HG03565 (cell line): ENCODE data around the gene SEMA3F.

Experiments used
- ATAC-seq: cut with Tn5 transposase; IDR thresholded peaks from one replicate; pipeline ENCODE4 v1.9.1; 2021; ENCODE audit warnings: mild to moderate bottlenecking, moderate library complexity; ENCODE audit not compliant: unreplicated experiment

SEMA3F gene

DNA sequence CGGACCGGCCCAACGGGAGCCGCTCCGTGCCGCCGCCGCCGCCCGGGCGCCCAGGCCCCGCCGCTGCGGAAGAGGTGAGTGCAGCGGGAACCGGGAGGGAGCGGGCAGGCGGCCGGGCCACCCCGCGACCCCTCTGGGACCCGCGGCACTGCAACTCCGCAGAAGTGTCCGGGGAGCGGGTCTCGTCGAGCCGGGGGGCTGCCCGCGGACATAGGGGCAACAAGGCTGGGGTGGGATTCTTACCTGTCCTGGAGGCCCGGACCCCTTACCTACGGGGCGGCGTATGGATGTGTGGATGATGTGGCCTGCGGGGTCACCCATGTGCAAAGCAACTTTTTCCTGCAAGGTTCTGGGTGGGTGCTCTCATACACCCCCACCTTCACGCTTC is 361 bp downstream of the SEMA3F start:
- ATAC-seq, result no peak

DNA sequence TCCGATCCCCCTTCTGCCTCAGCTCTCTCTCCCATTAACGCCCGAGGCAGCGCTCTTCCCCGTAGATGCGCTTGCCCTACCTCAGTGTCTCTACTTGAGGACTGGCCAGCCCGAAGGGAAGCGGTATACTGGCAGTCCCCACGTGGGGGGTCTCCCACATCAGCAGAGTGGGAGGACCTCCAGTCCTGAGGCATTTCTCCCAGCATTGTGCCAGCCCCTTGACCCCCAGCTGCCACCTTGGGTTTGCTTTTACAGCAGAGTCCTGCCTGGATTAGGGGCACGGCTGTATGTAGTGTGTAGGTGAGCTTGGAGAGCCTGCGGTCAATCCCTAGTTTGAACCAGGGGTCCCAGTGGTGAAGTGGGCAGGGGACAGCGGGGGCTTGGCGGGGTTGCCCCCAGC is 767 bp downstream of the SEMA3F start:
- no peak for ATAC-seq

DNA sequence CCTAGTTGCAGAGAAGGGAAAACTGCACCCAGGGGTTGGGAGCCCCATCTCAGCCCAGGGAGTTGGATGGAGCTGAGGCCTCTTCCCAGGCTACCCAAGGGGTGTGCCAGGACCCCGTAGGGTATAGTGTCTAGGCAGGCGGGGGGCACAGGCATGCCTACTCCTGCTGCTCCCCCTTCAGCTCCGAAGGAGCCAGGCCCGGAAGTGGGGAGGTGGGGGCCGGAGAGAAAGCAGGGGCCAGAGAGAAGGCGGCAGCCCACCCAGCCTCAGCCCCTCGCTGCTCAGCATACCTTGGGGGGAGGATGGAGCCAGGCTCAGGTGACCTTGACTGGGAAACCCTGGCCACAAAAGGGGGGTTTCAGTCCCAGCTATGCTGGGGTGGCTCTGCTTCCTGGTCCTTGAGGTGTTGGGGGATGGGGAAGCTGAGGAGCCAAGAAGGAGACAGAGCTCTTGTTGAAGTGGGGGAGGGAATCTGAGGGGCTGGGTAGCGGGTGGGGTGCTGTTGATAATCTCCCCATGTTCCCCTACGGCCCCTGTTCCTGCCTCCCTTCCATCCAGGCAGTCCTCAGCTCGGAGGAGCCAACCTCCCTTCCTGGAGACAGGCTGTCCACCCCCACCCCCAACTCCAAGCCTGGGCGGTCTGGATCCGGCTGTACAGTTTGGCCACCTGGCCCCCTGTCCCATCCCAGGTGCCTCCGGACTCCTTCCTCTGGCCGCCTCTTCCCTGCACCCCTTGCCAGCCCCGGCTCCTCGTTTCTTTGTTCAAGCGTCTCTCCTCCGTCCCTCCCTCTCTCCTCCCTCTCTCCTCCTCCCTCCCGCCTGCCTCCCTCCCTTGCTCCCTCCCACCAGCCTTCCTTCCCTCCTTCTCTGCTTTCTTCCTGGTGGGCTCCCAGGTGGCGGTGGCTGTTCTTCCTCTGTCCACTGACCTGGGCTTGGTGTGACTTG is 1.7 kb downstream of the SEMA3F start:
- no peak for ATAC-seq

DNA sequence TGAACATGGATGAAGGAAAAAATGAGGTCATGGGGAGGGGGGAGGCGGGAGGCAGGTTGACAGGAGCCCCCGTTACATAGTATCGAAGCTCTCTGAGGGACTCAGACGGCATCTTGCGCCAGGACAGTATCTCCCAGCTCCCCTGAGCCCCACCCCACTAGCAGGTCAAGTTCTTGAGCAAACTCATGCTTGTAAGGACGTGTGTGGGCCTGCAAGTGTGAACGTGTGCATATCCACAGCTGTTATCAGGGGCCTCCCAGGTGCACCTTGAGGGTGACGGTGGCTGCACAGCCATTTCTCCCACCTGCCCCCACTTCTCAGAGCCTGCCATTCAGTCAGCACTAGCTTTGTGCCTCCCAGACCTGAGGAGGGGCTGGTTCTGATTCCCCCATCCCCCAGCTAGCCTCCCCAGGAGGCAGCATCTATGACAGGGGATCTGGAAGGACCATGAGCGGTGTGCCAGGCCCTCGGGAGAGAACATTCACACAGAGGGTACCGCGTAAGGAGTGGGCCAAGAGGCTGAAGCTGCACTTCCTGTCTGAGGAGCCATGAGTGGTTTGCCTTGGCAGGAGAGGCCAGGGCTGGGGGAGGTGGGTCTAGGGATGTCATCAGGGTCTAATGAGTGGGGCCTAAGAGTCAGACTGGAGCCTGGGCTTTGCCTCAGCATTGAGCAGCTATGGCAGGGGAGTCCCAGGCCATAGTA is 2.9 kb downstream of the SEMA3F start:
- ATAC-seq, result no peak

DNA sequence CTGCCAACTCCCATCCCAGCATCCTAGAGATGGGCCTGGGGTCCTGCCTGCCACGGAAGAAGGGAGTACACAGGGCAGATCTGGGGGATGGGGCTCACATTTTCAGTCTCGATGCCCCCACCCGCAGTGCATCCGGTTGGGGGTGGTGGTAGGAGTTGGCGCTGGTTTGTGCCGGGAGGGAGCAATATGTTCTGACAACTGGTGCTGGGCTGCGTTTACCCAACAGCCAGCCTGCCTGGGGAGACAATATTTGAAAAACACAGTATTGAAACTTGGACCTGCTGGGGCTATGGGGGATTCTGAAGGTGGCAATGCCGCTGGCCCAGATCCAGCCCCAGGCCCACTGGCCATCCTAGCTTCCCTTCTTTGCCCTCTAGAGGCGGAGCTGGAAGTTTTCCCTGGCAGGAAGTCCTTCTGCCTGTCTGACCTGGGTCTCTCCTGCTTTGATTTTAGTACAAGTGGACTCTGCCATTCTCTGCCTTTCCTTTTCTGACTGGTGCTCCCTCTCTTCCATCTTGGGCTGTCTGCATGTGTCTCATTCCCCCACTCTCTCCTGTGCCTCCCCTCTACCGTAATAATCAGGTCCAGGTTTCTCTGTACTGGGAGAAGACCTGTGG is 3.5 kb downstream of the SEMA3F start:
- ATAC-seq, result no peak

DNA sequence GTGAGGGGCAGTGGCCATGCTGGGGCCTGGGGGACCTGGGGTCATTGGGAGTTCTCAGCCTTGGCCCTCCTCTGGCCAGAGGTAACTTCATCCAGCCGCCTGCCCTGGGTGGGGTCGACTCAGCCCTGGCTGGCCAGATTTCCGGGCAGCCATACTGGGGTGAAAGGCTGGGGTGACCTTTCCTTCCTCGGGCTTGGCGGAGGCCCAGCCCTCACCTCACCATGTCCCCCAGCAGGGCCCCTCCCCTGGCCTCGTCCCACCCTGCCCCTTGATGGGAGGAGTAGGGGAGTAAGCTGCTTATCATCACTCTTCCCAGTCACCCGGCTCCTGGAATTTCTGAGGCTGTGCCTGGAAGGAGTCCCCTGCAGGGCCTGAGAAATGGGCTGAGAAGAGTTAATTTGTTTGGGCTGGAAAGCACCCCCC is 5.4 kb downstream of the SEMA3F start:
- ATAC-seq, result no peak

DNA sequence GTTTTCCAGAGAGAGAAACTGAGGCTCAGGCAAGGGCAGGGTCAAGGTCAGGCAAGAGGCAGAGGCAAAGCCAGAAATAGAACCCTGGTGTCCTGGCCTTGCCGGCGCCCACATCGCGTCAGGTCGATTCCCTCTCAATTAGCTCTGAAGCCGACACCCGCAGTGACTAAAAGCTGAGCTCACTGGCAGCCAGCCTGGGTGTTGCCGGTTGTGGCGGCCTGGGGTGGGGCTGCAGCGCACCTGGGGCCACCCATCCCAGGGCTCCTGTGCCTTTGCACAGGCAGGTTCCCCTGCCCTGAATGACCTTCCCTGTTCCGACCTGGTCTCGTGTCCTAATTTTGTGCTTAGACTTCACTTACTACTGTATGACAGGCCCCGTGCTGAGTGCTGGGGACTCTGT is 6.2 kb downstream of the SEMA3F start:
- no peak for ATAC-seq

DNA sequence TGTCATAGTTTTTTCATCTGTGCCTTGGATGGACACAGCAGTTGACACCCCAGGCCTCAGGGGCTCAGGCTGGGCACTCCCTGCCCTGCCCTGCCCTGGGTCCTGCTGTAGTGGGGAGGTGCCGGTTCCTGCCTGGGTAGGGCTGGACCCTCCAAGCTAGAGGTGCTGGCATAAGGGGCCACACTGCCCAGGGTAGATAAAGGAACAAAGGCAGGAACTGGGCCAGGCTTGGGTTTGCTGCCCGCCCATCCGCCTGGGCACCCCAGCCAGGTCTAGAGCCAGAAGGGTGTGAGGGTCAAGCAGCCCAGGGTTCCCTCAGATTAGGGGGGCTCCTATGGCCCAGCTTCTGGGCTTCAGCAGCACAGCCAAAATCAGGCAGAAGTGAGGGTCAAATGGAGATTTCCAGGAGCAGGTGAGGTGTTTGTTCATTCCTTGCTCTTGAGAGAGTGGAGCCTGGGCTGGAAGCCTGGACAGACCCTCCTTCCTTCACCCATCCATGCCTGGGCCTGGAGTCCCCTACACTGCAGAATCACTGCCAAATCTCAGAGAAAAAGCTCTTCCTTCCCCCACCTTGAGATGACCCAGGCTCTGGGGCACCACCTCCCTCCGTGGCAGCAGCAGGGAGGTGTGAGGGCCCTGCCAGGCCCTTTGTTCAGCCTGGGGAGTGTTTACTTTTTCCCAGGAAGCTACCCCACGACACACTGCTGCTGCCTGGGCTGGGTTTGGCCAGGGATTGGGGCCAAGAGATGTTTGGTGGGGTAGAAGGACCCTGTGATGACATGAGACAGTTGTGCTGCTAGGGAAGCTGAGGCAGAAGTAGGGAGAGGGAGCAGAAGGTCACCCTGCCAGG is 7.1 kb downstream of the SEMA3F start:
- ATAC-seq, result no peak

DNA sequence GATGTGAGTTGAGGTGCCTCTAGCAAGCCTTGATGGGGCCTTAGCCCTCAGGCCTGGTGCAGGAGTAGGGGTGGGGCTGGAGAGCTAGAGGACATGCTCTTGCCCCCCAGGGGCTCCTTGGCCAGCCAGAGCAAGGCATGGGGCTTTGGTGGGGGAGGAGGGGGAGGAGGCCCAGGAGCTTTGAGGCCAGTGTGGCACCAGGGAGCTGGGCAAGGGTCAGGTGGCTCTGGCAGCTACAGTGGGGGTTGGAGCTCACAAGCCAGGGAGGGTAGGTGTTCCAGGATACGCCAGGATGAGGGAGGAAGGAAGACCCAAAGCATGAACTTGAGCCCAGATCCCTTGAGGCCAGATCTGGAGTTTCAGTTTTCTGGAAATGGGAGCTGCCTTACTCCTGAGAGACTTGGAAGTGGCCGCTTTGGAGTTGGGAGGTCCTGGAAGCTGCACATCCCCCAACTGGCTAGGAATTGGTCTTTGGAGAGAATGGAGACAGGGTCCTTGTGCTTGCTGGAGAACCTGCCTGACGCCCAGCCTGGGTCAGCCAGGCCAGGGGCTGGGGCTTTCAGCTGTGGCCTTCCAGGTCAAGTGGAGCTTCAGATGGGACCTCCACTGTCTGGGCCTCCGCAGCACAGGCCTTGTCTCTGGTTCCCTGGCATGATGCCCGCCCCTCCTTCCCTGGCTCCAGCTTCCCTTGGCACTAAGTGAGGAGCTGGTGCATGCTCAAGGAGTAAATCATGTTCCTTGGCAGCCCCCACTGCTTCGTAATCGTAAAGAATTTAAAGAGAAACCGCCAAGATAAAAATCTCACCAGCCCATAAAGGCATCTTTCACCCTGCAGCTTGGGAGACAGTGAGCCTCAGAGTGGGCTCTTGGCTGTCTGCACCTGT is 8.7 kb downstream of the SEMA3F start:
- no peak for ATAC-seq

DNA sequence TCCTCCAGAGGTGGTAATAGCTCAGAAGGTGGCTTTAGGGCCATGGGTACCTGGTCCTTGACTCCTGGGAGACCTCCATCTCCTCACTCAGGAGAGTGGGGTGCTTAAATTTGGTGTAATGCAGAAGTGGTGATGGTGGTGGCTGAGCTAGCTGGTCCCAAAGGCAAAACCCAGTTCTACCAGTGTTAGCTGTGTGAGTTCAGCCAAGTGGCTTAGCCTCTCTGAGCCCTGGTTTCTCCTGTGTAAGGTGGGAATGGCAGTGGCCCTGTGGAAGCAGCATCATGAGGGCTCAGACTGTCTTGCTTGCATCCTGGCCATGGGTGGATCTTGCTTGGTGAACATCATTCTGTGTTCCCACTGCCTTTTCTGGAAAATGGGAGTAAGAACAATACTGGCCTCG is 9.4 kb downstream of the SEMA3F start:
- ATAC-seq, result no peak

DNA sequence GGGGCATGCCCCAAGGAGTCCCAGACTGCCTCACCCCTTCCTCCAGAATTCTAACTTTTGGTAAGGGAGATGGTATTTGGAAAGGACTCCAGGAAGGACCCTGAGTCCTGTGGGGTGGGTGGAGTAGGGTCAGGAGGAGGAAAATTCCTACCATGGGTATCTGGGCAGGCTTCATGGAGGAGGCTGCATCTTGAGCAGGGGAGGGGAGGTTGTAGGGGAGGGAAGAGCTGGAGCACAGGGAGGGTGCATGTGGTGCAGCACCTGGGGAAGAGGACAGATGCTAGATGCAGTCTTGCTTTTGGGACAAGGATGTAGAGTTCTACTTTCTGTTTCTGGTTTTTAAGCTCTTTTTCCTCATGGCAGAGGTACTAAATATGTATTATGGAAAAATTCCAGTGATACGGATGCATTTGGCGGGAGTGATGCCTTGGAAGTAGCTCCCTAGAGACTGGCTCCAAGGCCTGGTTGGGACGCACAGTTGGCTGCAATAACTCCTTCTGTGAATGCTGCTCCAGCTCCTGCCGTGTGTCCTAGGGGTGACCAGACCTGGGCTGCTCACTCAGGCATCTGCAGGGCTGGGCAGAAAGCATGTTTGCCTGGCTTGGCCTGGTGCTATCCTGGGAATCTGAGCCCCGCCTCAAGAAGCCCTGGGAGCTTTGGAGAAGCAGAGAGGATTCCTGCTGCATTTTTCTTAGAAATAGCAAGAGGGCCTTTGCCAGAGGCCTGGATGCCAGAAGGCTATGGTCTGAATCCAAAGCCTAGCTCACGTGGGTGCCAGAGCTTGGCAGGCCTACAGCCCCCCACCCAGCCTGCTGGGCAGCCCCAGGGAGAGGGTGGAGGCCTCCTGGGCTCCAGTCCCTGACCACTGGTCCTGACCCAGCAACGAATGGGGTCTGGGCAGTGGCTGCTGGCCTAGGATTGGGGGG is 10.1 kb downstream of the SEMA3F start:
- no peak for ATAC-seq

DNA sequence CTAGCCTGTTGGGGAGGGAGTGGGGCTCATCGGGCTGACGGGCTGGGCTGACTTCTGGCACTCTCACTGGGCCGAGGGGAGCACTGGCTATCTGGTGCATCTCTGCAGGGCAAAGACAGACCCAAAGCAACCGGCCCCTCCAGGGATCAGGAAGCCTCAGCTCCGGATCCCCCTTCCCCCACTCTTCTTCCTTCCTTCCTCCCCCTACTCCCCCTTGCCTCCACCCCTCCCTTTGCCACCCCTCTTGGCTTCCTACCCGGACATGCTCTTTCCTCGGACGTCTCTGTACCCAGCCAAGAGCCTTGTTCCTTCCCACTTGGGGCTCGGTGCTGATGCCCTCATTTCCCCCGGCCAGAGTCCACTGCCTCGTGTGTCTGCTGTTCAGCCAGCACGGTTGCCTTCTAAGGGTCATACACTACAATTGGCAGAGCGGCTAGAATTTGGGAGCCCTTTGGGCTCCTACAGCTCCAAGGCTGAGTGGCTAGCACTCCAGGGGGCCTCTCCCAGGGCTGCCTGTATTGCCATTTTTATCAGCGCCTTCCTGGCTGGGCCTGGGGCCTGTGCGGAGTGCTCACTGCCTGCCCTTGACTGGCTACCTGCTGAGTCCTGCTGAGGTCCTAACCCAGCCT is 10.9 kb downstream of the SEMA3F start:
- ATAC-seq, result no peak

DNA sequence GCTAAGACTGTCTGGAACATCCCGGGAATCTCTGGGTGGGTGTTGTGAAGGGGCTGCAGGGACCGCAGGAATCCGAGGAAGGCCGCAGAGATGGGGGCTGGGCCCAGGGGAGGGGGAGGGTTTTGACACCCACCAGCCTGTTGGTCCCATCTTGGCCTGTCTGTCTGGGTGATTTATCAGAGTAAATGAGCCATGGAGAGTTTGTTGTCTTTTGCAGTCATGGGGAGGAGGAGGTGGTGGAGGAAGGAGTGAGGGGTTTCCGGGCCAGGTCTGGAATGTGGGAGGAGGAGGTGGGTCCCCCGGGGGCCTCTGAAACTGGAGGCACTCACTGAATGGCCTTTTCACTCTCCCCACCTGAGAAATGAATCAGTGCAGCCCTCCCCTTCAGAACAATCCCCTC is 11.5 kb downstream of the SEMA3F start:
- ATAC-seq, result no peak

DNA sequence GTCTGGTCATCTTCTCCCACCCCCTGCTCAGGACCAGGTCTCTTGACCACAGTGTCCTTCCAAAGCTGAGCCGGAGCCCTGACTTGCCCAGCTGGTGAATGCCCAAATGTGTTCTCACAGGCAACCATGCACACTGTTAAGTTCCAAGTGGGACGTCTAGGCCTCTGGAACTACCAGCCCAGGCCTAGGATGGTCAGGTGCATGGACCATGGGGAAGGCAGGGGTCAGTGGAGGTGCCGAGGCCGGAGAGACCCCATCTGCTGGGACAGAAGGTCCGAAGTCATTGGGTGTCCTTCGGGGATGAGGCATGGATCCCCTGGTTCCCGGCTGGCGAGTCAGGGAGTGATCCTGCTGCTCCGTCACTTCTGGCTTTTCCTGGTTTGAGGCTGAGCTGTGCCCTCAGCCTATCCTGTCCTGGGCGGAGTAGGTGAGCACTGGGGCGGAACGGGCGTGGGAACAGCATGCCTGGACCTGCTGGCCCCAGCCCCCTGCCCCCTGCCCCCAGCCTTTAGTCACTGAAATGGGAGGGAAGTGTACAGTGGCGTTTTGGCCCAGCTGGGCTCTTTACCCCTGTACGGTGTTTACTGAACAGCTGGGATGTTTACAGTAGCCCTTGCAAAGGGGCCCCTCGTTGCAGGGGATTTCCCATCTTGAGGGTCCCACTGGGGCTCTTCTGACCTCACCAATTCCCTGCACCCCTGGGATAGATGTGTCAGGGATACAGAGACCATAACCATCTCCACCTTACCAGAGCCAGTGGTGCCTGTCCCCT is 12.1 kb downstream of the SEMA3F start:
- no peak for ATAC-seq

DNA sequence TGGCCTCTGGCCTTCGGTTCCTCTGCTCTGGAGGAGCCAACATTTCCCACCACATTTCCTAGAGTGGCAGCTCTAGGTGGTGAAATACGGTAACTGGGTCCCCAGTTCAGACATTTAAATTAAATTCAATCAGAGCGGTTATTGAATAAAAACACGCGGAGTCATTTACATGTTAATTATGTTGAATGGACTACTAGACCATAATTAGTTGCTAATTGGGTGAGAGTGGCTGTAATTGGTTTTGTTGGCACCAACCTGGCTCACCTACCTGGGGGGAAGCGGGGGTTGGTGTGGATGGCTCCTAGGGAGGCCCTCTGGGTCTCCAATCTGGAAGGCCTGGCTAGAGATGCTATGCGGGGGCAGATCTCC is 12.7 kb downstream of the SEMA3F start:
- no peak for ATAC-seq

DNA sequence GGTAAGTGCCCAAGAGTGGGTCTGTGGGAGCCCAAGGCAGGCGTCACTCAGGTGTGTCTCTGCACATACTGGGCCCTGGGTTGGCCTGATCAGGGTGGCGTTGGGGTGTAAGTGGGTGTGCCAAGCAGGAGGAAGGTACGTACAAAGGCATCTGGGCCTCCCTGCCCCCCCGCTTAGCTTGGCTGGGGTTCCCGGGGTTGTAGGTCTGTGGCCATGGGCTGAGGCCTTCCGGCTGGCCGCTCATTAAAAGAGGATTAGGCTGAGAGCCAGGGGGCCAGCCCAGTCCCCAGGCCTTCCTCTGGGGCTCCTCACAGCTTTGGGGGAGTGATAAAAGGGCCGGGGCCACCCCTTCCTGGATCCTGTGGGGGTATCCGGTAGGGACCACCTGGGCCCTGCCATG is 13.3 kb downstream of the SEMA3F start:
- no peak for ATAC-seq

DNA sequence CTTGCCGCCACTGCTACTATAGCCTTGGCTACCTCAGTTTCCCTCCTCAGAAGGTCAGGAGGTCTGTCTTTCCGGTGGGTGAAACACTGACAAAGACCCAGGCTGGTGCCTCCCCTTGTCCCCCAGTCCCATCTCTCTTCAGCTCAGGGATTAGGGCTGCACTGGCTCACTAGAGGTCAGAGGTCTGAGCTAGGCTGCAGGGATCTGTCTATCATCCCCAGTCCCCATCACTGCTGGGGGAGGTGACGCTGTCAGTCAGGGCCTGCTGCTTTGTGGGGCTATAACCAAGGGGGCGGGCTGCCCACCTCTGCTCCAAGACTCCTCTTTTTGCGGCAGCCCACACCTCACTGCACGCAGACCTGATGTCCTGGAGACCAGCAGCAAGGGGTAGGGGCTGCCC is 13.7 kb downstream of the SEMA3F start:
- ATAC-seq, result no peak
